Ishikawa (cell line): ENCODE results near the gene GRIN2A.

ENCODE experiments used
- CEBPB ChIP-seq: IDR thresholded peaks from 2 replicates; pipeline ENCODE4 v1.6.1; 2012
- CREB1 ChIP-seq: IDR thresholded peaks from 2 replicates; pipeline ENCODE4 v1.6.1; 2012; ENCODE audit warnings: low read depth
- EGR1 ChIP-seq: IDR thresholded peaks from 2 replicates; pipeline ENCODE4 v1.6.1; 2012
- EP300 ChIP-seq: IDR thresholded peaks from 2 replicates; pipeline ENCODE4 v1.6.1; 2012; ENCODE audit warnings: borderline replicate concordance
- FOXM1 ChIP-seq: IDR thresholded peaks from 2 replicates; pipeline ENCODE4 v1.6.1; 2012; ENCODE audit warnings: low read depth, borderline replicate concordance
- MAX ChIP-seq: IDR thresholded peaks from 2 replicates; pipeline ENCODE4 v1.6.1; 2012
- NFIC ChIP-seq: IDR thresholded peaks from 2 replicates; pipeline ENCODE4 v1.6.1; 2012
- RAD21 ChIP-seq: IDR thresholded peaks from 2 replicates; pipeline ENCODE4 v1.6.1; 2012; ENCODE audit warnings: low read depth
- REST ChIP-seq: IDR thresholded peaks from 2 replicates; pipeline ENCODE4 v1.6.1; 2012; ENCODE audit warnings: low read depth, mild to moderate bottlenecking
- TAF1 ChIP-seq: IDR thresholded peaks from 2 replicates; pipeline ENCODE4 v1.6.1; 2012; ENCODE audit warnings: low read depth, mild to moderate bottlenecking
- TCF12 ChIP-seq: IDR thresholded peaks from 2 replicates; pipeline ENCODE4 v1.6.1; 2012; ENCODE audit warnings: low read depth
- TEAD4 ChIP-seq: IDR thresholded peaks from 2 replicates; pipeline ENCODE4 v1.6.1; 2012
- USF1 ChIP-seq: IDR thresholded peaks from 2 replicates; pipeline ENCODE4 v1.6.1; 2012
- YY1 ChIP-seq: IDR thresholded peaks from 2 replicates; pipeline ENCODE4 v1.6.1; 2012; ENCODE audit warnings: low read depth
- ZBTB7A ChIP-seq: IDR thresholded peaks from 2 replicates; pipeline ENCODE4 v1.6.1; 2012; ENCODE audit warnings: low read depth

The GRIN2A gene

GRCh38 chr16:9932000-9932399 is 250.2 kb downstream of the GRIN2A start:
- no peak for TF ChIP-seq FOXM1
- no peak for TF ChIP-seq NFIC
- no peak for TF ChIP-seq YY1

GRCh38 chr16:9929836-9930235 is 252.4 kb downstream of the GRIN2A start:
- no peak for TF ChIP-seq NFIC
- TF ChIP-seq USF1 = no peak
- TF ChIP-seq MAX = no peak
- TF ChIP-seq ZBTB7A = no peak
- no peak for TF ChIP-seq TAF1
- TF ChIP-seq FOXM1 = no peak
- TF ChIP-seq CEBPB = no peak
- no peak for TF ChIP-seq REST

GRCh38 chr16:9929313-9929712 is 252.9 kb downstream of the GRIN2A start:
- no peak for TF ChIP-seq NFIC
- no peak for TF ChIP-seq RAD21
- TF ChIP-seq USF1 = no peak
- no peak for TF ChIP-seq YY1
- TF ChIP-seq ZBTB7A = no peak
- no peak for TF ChIP-seq TEAD4

- TF ChIP-seq YY1 = no peak
Measured at GRCh38 chr16:9922441-9922840, 259.8 kb downstream of the GRIN2A start.

GRCh38 chr16:9921997-9922396 is 260.2 kb downstream of the GRIN2A start:
- TF ChIP-seq CREB1 (no peak), EP300 (no peak), MAX (no peak), TAF1 (no peak), USF1 (no peak), NFIC (no peak), REST (no peak), RAD21 (no peak), TCF12 (no peak), FOXM1 (no peak), TEAD4 (no peak), EGR1 (no peak), ZBTB7A (no peak), YY1 (no peak), CEBPB (no peak)

GRCh38 chr16:9919460-9919859 is 262.8 kb downstream of the GRIN2A start:
- TF ChIP-seq USF1 (no peak), CREB1 (no peak), REST (no peak), EP300 (no peak), MAX (no peak), NFIC (no peak), YY1 (no peak), TAF1 (no peak), RAD21 (no peak)
